OCI-LY1 (cell line): ENCODE measurements around the gene EVL.
"Not testable (repeated sequence)": the region's sequence is repeated elsewhere in the genome, so short reads cannot be mapped to it uniquely, and the experiment has no call there.

ENCODE experiments used
- H2AFZ ChIP-seq: fragments of 200-600 bp; sonication (generic), shearing (Covaris generic); 2 replicates; pipeline ENCODE4 v1.6.0; 2014; ENCODE audit warnings: antibody characterized with exemption, mild to moderate bottlenecking, low read length
- H3F3A ChIP-seq: fragments of 200-600 bp; sonication (generic), shearing (Covaris generic); 2 replicates; pipeline ENCODE4 v1.6.0; 2014; ENCODE audit warnings: mild to moderate bottlenecking, antibody characterized with exemption, low read length, moderate library complexity; ENCODE audit not compliant: insufficient read depth
- H3K27ac ChIP-seq: fragments of 200-600 bp; sonication (generic); 2 replicates; pipeline ENCODE4 v1.5.1; 2014; ENCODE audit warnings: low read length, mixed run types, mild to moderate bottlenecking, low read depth; ENCODE audit not compliant: poor library complexity, severe bottlenecking
- H3K27me3 ChIP-seq: fragments of 200-600 bp; sonication (generic); 2 replicates; pipeline ENCODE4 v1.6.0; 2014; ENCODE audit warnings: antibody characterized with exemption, mild to moderate bottlenecking, low read length, moderate library complexity; ENCODE audit not compliant: insufficient read depth
- H3K36me3 ChIP-seq: fragments of 200-600 bp; sonication (generic); 2 replicates; pipeline ENCODE4 v1.6.1; 2014; ENCODE audit warnings: mild to moderate bottlenecking, antibody characterized with exemption, low read length, moderate library complexity, mixed read lengths; ENCODE audit not compliant: insufficient read depth
- H3K4me1 ChIP-seq: fragments of 200-600 bp; sonication (generic); 2 replicates; pipeline ENCODE4 v1.5.1; 2014; ENCODE audit warnings: mild to moderate bottlenecking, low read length, moderate library complexity; ENCODE audit not compliant: insufficient read depth, severe bottlenecking
- H3K4me2 ChIP-seq: fragments of 200-600 bp; sonication (generic), shearing (Covaris generic); 2 replicates; pipeline ENCODE4 v1.6.1; 2014; ENCODE audit warnings: low read length
- H3K4me3 ChIP-seq: fragments of 200-600 bp; sonication (generic); 2 replicates; pipeline ENCODE4 v1.5.1; 2014; ENCODE audit warnings: low read length, low read depth, mild to moderate bottlenecking, mixed read lengths; ENCODE audit not compliant: poor library complexity, severe bottlenecking
- H3K79me2 ChIP-seq: fragments of 200-600 bp; shearing (Covaris generic); 2 replicates; pipeline ENCODE4 v1.6.1; 2016; ENCODE audit warnings: mixed run types, low read length, mixed read lengths; ENCODE audit not compliant: insufficient read depth
- H3K9ac ChIP-seq: fragments of 200-600 bp; sonication (generic), shearing (Covaris generic); 2 replicates; pipeline ENCODE4 v1.6.1; 2014; ENCODE audit warnings: mild to moderate bottlenecking, low read length, mixed read lengths
- H3K9me2 ChIP-seq: fragments of 200-600 bp; sonication (generic), shearing (Covaris generic); 2 replicates; pipeline ENCODE4 v1.6.1; 2014; ENCODE audit warnings: low read depth, mild to moderate bottlenecking, low read length, mixed read lengths
- H3K9me3 ChIP-seq: fragments of 200-600 bp; shearing (Covaris generic); 2 replicates; pipeline ENCODE4 v1.6.1; 2014; ENCODE audit warnings: low read length, mixed read lengths
- H4K20me1 ChIP-seq: fragments of 200-600 bp; sonication (generic), shearing (Covaris generic); 2 replicates; pipeline ENCODE4 v1.6.0; 2016; ENCODE audit warnings: mild to moderate bottlenecking, low read length; ENCODE audit not compliant: insufficient read depth
- CTCF ChIP-seq: fragments of 200-600 bp; sonication (generic), shearing (Covaris generic); IDR thresholded peaks from 2 replicates; pipeline ENCODE4 v1.5.1; 2017; ENCODE audit warnings: mild to moderate bottlenecking, antibody characterized with exemption, low read length, moderate library complexity, mixed read lengths
- EZH2 ChIP-seq: fragments of 200-600 bp; sonication (generic), shearing (Covaris generic); IDR thresholded peaks from 2 replicates; pipeline ENCODE4 v1.8.0; 2017; ENCODE audit warnings: borderline replicate concordance, mixed run types, mild to moderate bottlenecking, antibody characterized with exemption, low read length, moderate library complexity, mixed read lengths

The EVL gene

GRCh38 chr14:100176811-100177327, 111.6 kb downstream of the EVL start:
- H2AFZ ChIP-seq: no peak overlapping the region
- no peaks in the 10 kb centered on the region for H3K9me2 ChIP-seq
- TF ChIP-seq EZH2 (no peak), CTCF (no peak)
- no peaks in the 10 kb centered on the region for H3K9me3 ChIP-seq
- H3F3A ChIP-seq: no peaks in the 10 kb centered on the region
- no peak overlapping the region for H3K4me2 ChIP-seq
- no peaks in the 10 kb centered on the region for H3K36me3 ChIP-seq
- no peaks in the 10 kb centered on the region for H4K20me1 ChIP-seq
- no peaks in the 10 kb centered on the region for H3K79me2 ChIP-seq
- H3K4me3 ChIP-seq: no peak overlapping the region
- H3K27ac ChIP-seq: no peak overlapping the region
- no peaks in the 10 kb centered on the region for H3K27me3 ChIP-seq
- H3K9ac ChIP-seq: no peak overlapping the region
- no peaks in the 10 kb centered on the region for H3K4me1 ChIP-seq

GRCh38 chr14:100178691-100179090, 113.5 kb downstream of the EVL start:
- TF ChIP-seq CTCF (no peak), EZH2 (no peak)
- Histone ChIP-seq H3K9ac (no peak overlapping the region), H3K79me2 (no peaks in the 10 kb centered on the region), H3F3A (no peaks in the 10 kb centered on the region), H3K4me3 (no peak overlapping the region), H3K9me3 (no peaks in the 10 kb centered on the region), H3K36me3 (no peaks in the 10 kb centered on the region), H2AFZ (no peak overlapping the region), H3K4me1 (no peaks in the 10 kb centered on the region), H3K27ac (no peak overlapping the region), H3K4me2 (no peak overlapping the region), H3K27me3 (no peaks in the 10 kb centered on the region), H4K20me1 (no peaks in the 10 kb centered on the region), H3K9me2 (no peaks in the 10 kb centered on the region)

GRCh38 chr14:100180671-100181070, 115.4 kb downstream of the EVL start:
- not testable (repeated sequence) for H3K9ac ChIP-seq, H3K36me3 ChIP-seq, H3K79me2 ChIP-seq

GRCh38 chr14:100181876-100182551, 116.8 kb downstream of the EVL start:
- H3K79me2 ChIP-seq, H3K9ac ChIP-seq, H3K9me2 ChIP-seq, H3F3A ChIP-seq, H3K4me1 ChIP-seq, H2AFZ ChIP-seq, H3K36me3 ChIP-seq, H3K9me3 ChIP-seq, H4K20me1 ChIP-seq, H3K4me3 ChIP-seq, H3K4me2 ChIP-seq, H3K27me3 ChIP-seq, H3K27ac ChIP-seq: not testable (repeated sequence)

More at GRCh38 chr14:100180671-100181070, 115.4 kb downstream of the EVL start:
- H3K9me3 ChIP-seq, H4K20me1 ChIP-seq, H3K4me1 ChIP-seq, H3K27me3 ChIP-seq, H3K9me2 ChIP-seq, H3K4me3 ChIP-seq, H3K4me2 ChIP-seq, H3K27ac ChIP-seq, H3F3A ChIP-seq, H2AFZ ChIP-seq: not testable (repeated sequence)
